Upper lobe of left lung (tissue), 6 donors: Measurements from ENCODE around the gene CDH22. TPM values are rescaled to one million over a fixed set of nuclear protein-coding genes. Genes with fewer than 3 reads are reported as not detected.
A peak's percentile ranks its signal among the peaks of the same experiment; 100 is the strongest.

Experiments used
- ATAC-seq, 2 donors: fragments of 200-7000 bp; cut with Tn5 transposase; one replicate each; pipeline ENCODE4 v1.9.1; 2022; ENCODE audit warnings: mild to moderate bottlenecking in 2 of 2, moderate library complexity in 2 of 2; ENCODE audit not compliant: low FRiP score in 2 of 2
- DNase-seq, 2 donors: peaks; one replicate each; pipeline ENCODE4 v3.0.0-alpha.2; 2019 to 2020
- H3K27ac ChIP-seq, 4 donors: fragments of 200-600 bp; sonication (generic); one replicate each; pipeline ENCODE4 v1.5.1; 2016 to 2019
- H3K27me3 ChIP-seq, 4 donors: fragments of 200-600 bp; sonication (generic); one replicate each; pipeline ENCODE4 v1.5.1; 2017 to 2019
- H3K36me3 ChIP-seq, 4 donors: fragments of 200-600 bp; sonication (generic); one replicate each; pipeline ENCODE4 v1.5.1; 2016 to 2019
- H3K4me1 ChIP-seq, 4 donors: fragments of 200-600 bp; sonication (generic); one replicate each; pipeline ENCODE4 v1.5.1; 2018 to 2019
- H3K4me3 ChIP-seq, 4 donors: fragments of 200-600 bp; sonication (generic); one replicate each; pipeline ENCODE4 v1.5.1; 2017 to 2019; ENCODE audit warnings: mild to moderate bottlenecking in 2 of 4, moderate library complexity in 1 of 4
- H3K9me3 ChIP-seq, 4 donors: fragments of 200-600 bp; sonication (generic); one replicate each; pipeline ENCODE4 v1.5.1; 2018 to 2019
- EP300 ChIP-seq, 4 donors: sonication (generic); formaldehyde crosslinking; IDR thresholded peaks; one replicate each; pipeline ENCODE4 v1.5.1; 2017; ENCODE audit warnings: antibody characterized with exemption in 4 of 4, control low read depth in 2 of 4
- POLR2A ChIP-seq, 4 donors: fragments of 450-650 bp; IDR thresholded peaks; one replicate each; pipeline ENCODE4 v1.5.1; 2016 to 2017; ENCODE audit warnings: antibody characterized with exemption in 4 of 4, mild to moderate bottlenecking in 2 of 4
- POLR2AphosphoS5 ChIP-seq, 2 donors: sonication (generic); formaldehyde crosslinking; IDR thresholded peaks; one replicate each; pipeline ENCODE4 v1.5.1; 2017; ENCODE audit warnings: antibody characterized with exemption in 2 of 2
- WGBS, 2 donors: methylation state at CpG; one replicate each; pipeline ENCODE4 v1.1.5; 2017 to 2018; 5-methylcytosine and 5-hydroxymethylcytosine counted together
- total RNA-seq, 6 donors: library from RNA; depleted of rRNA in 4 of 6; stranded (reverse); fragments of >200 nt in 4 of 6; gene quantifications; one replicate each; pipeline versions ENCODE4 v1.1.0 to v1.2.1, GENCODE V29; 2016 to 2021
- TF ChIP-seq, protein P1 (sequence below), 6 experiments: fragments of 450-650 bp in 4 of 6; fragments of 200-600 bp in 2 of 6; sonication (generic) in 2 of 6; IDR thresholded peaks; one replicate each; pipeline ENCODE4 v1.5.1; 2016 to 2019; ENCODE audit warnings: antibody characterized with exemption in 6 of 6
- donor health status: DM: no; HTN: no; CAD: no; lungs with moderate emphysema.
- donor health status: DM: no; HTN: yes; CAD: no; lungs with severe emphysema.

Gene CDH22
- total RNA-seq, 6 donors from 2014 or later: 0.10 to 0.40 (median 0.24) TPM; not detected in 2

DNA sequence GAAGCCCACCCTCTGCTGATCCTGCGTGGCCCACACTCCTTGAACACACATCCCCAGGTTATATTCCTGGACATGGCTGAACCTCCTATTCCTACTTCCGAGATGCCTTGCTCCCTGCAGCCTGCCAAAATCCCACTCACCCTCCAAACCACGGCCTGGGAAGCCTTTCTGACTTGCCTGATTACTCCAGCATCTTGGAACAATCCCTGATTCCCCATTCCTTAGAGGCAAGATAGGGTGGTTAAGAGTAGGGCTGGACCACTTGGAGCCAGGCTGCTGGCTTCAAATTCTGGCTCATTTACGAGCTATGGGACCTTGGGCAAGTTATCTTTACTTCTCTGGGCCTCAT, 45.9 kb upstream of the CDH22 start:
- H3K36me3 ChIP-seq: peaks cover 0 to 48% (median 26%) of the 10 kb centered on the region in 4 donors
- no peaks in the 10 kb centered on the region for H3K9me3 ChIP-seq
- ATAC-seq (no peak), DNase-seq (no peak)
- peaks cover 14 to 33% (median 22%) of the 10 kb centered on the region in 4 donors for H3K4me1 ChIP-seq
- no peak overlapping the region for H3K27ac ChIP-seq
- 95 to 97% methylated on average over 4 of the region's 4 CpGs for WGBS, 2 donors
- H3K4me3 ChIP-seq: no peak overlapping the region
- no peak for TF ChIP-seq EP300 (IDR thresholded peaks at IDR 0.05)
- no peaks in the 10 kb centered on the region for H3K27me3 ChIP-seq

DNA sequence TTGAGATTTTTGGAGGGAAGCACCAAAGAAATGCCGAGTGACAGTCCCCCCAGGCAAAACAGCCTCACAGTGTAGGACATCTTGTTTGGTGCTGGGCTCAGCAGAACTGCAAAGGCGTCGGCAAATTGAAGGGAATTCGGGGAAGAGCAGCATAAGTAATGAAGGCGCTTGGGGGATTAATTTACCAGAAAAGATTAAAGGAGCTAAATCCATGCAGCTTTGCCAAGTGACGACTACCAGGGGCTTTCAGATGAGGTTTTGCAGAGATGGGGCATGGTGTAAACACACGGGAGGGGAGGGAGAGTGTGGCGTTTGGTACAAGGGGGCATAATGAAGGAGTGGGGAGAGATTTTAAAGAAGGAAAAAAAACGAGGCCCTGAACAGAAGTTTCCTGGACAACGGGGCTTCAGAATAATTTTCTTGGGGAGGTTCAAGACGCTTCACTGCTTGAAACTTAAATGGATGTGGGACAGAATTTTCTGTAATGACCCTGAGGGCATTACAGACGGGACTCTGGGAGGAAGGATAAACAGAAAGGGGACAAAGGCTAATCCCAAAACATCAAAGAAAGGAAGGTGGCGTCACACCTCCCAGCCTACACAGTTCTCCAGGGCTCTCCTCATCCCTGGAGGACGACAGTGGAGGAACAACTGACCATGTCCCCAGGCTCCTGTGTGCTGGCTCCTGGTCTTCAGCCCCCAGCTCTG, 45.4 kb upstream of the CDH22 start:
- H3K27ac ChIP-seq: no peak overlapping the region
- H3K9me3 ChIP-seq: no peaks in the 10 kb centered on the region
- peaks cover 11 to 27% (median 17%) of the 10 kb centered on the region in 4 donors for H3K4me1 ChIP-seq
- H3K36me3 ChIP-seq: peaks cover 0 to 50% (median 26%) of the 10 kb centered on the region in 4 donors
- H3K27me3 ChIP-seq: no peaks in the 10 kb centered on the region
- DNase-seq: no peak
- H3K4me3 ChIP-seq: no peak overlapping the region
- no peak for ATAC-seq
- TF ChIP-seq POLR2AphosphoS5 (IDR thresholded peaks at IDR 0.05): no peak
- TF ChIP-seq POLR2A (IDR thresholded peaks at IDR 0.05): no peak
- TF ChIP-seq, protein P1, sequence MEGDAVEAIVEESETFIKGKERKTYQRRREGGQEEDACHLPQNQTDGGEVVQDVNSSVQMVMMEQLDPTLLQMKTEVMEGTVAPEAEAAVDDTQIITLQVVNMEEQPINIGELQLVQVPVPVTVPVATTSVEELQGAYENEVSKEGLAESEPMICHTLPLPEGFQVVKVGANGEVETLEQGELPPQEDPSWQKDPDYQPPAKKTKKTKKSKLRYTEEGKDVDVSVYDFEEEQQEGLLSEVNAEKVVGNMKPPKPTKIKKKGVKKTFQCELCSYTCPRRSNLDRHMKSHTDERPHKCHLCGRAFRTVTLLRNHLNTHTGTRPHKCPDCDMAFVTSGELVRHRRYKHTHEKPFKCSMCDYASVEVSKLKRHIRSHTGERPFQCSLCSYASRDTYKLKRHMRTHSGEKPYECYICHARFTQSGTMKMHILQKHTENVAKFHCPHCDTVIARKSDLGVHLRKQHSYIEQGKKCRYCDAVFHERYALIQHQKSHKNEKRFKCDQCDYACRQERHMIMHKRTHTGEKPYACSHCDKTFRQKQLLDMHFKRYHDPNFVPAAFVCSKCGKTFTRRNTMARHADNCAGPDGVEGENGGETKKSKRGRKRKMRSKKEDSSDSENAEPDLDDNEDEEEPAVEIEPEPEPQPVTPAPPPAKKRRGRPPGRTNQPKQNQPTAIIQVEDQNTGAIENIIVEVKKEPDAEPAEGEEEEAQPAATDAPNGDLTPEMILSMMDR (IDR thresholded peaks at IDR 0.05): no peak
- TF ChIP-seq EP300 (IDR thresholded peaks at IDR 0.05): no peak
- WGBS, 2 donors: 81 to 85% methylated on average over 14 of the region's 14 CpGs

DNA sequence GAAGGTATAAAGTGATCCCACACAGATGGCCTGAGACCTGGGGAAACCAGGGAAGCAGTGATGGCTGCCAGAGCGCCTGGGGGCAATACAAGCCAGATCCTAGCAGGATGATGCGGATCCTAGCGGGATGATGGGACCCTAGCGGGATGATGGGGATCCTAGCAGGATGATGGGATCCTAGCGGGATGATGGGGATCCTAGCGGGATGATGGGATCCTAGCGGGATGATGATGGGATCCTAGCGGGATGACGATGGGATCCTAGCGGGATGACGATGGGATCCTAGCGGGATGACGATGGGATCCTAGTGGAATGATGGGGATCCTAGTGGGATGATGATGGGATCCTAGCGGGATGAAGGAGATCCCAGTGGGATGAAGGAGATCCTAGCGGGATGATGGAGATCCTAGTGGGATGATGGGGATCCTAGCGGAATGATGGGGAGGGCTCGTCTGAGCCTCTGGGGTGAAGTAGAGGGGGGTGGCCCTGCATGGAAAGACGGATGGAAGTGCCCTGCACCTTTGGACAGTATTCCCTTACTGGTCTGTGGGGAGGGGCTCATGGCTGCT, 44.2 kb upstream of the CDH22 start:
- DNase-seq (no peak), ATAC-seq (no peak)
- no peak for TF ChIP-seq POLR2AphosphoS5 (IDR thresholded peaks at IDR 0.05)
- TF ChIP-seq, protein P1 (IDR thresholded peaks at IDR 0.05): no peak
- no peak for TF ChIP-seq POLR2A (IDR thresholded peaks at IDR 0.05)
- no peak for TF ChIP-seq EP300 (IDR thresholded peaks at IDR 0.05)
- Histone ChIP-seq H3K36me3 (peaks cover 0 to 53% (median 27%) of the 10 kb centered on the region in 4 donors), H3K27me3 (no peaks in the 10 kb centered on the region), H3K4me1 (peaks cover 11 to 17% (median 14%) of the 10 kb centered on the region in 4 donors), H3K4me3 (no peak overlapping the region), H3K9me3 (no peaks in the 10 kb centered on the region), H3K27ac (no peak overlapping the region)
- WGBS, 2 donors: 89% methylated on average over 18 of the region's 18 CpGs

DNA sequence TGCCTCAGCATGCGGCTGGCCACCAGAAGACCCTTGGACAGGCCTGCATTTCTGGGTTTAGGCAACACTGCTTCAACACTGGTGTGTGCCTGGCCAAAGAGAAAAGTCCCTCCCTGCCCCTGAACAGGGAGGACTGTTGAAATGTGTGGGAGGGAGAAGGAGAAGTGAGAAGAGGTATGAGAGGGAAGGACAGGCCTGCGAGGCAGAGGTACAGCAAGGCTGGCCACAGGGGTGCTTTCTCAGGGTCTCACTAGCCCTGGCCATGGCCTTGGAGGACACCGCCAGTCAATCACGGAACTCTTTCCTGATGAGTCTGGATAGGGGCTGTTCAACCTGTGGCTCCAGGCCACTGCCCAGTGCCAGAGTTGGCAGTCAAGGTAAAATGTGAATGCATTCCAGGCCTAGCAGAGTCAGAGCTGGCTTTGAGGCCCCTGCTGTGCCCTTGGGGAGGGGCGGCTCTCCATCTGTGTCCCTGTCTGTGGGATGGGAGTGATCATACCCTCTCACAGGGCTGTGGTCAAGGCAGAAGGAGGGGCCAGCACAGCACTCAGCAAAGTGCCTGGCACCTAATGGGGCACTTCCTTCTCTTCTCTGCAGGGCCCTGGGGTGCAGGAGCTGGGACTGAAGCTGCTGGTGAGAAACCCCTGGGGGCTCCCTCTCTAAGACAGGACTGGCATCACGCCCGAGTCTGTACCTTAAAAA, 43.2 kb upstream of the CDH22 start:
- no peak overlapping the region for H3K4me3 ChIP-seq
- ATAC-seq: no peak
- peaks cover 0 to 52% (median 29%) of the 10 kb centered on the region in 4 donors for H3K36me3 ChIP-seq
- H3K27ac ChIP-seq: no peak overlapping the region
- no peak for DNase-seq
- TF ChIP-seq EP300 (IDR thresholded peaks at IDR 0.05) (no peak), POLR2AphosphoS5 (IDR thresholded peaks at IDR 0.05) (no peak), POLR2A (IDR thresholded peaks at IDR 0.05) (no peak)
- TF ChIP-seq, protein P1 (IDR thresholded peaks at IDR 0.05): no peak
- peaks cover 2 to 8% (median 5%) of the 10 kb centered on the region in 4 donors for H3K4me1 ChIP-seq
- H3K9me3 ChIP-seq: no peaks in the 10 kb centered on the region
- 88 to 92% methylated on average over 6 to 7 of the region's 7 CpGs for WGBS, 2 donors
- H3K27me3 ChIP-seq: no peaks in the 10 kb centered on the region

DNA sequence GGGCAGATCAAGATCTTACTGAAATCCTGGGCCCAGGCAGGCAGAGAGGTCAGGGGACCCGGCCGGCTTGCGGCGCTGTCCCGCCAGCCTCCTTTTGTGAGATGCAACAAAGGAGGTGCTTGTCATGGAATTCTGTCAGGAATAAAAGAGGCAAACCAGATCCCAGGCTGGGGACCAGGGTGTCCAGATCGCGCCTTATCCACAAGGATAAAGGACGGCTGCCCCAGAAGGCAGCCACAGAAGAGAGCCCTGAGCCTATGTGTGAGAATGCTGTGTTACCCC, 42.6 kb upstream of the CDH22 start:
- no peaks in the 10 kb centered on the region for H3K9me3 ChIP-seq
- peaks cover 0 to 58% (median 28%) of the 10 kb centered on the region in 4 donors for H3K36me3 ChIP-seq
- no peak overlapping the region for H3K27ac ChIP-seq
- WGBS, 2 donors: 89 to 95% methylated on average over 4 to 8 of the region's 8 CpGs
- H3K4me1 ChIP-seq: peaks cover 0 to 3% (median 0%) of the 10 kb centered on the region in 4 donors
- TF ChIP-seq POLR2AphosphoS5 (IDR thresholded peaks at IDR 0.05) (no peak), EP300 (IDR thresholded peaks at IDR 0.05) (no peak), POLR2A (IDR thresholded peaks at IDR 0.05) (no peak)
- TF ChIP-seq, protein P1 (IDR thresholded peaks at IDR 0.05): no peak
- H3K4me3 ChIP-seq: no peak overlapping the region
- ATAC-seq (no peak), DNase-seq (peak in 1 of 2 donors; percentile 63)
- H3K27me3 ChIP-seq: no peaks in the 10 kb centered on the region
